ENCODE measurements around the gene CLASP1. TPM values are rescaled to one million over a fixed set of nuclear protein-coding genes. Genes with fewer than 3 reads are reported as not detected.
"Not testable (repeated sequence)": the region's sequence is repeated elsewhere in the genome, so short reads cannot be mapped to it uniquely, and the experiment has no call there.

The CLASP1 gene
- total RNA-seq (10 to 100 TPM; 63.4 to 69.5 TPM), total RNA-seq (110 to 144 reads per million in 2 donors)

GRCh38 chr2:121649149-121649595, at the start of gene CLASP1:
Gene CLASP1, minus strand, starts transcription at chr2:121649462. Its CDS starts 43,567 bp downstream, at chr2:121605895.
- peaks cover 8% of the 10 kb centered on the region for H3K36me3 Mint-ChIP-seq (ENCODE audit: low read depth)
- peak in 1 of 3 donors; percentile 92 for DNase-seq
- no peaks in the 10 kb centered on the region for H3K27me3 Mint-ChIP-seq
- H3K4me1 Mint-ChIP-seq, result peaks cover 46% of the 10 kb centered on the region
- H3K4me3 Mint-ChIP-seq, result peak within 1 kb of the TSS; percentile 98
- H3K9me3 ChIP-seq (ENCODE audit: control insufficient read depth, low read length, poor library complexity, severe bottlenecking), result no peaks in the 10 kb centered on the region
- peak; percentile 20 for ATAC-seq
- H3K27ac Mint-ChIP-seq, result peak within 1 kb of the TSS; percentile 100

- ATAC-seq, result no peak
- H3K36me3 Mint-ChIP-seq (ENCODE audit: low read depth), result peaks cover 2% of the 10 kb centered on the region
- H3K27ac Mint-ChIP-seq, result peak overlapping the region; percentile 99
- no peaks in the 10 kb centered on the region for H3K9me3 ChIP-seq (ENCODE audit: control insufficient read depth, low read length, poor library complexity, severe bottlenecking)
- H3K4me3 Mint-ChIP-seq, result peak overlapping the region; percentile 52
- H3K4me1 Mint-ChIP-seq, result peaks cover 28% of the 10 kb centered on the region
- DNase-seq, result no peak
- H3K27me3 Mint-ChIP-seq, result no peaks in the 10 kb centered on the region
These were observed 49.2 kb upstream of the CLASP1 start for GRCh38 chr2:121698318-121698930.

- Mint-ChIP-seq H3K4me1 (peaks cover 28% of the 10 kb centered on the region), H3K4me3 (no peak overlapping the region), H3K36me3 (ENCODE audit: low read depth) (peaks cover 2% of the 10 kb centered on the region), H3K27ac (peak overlapping the region; percentile 99), H3K27me3 (no peaks in the 10 kb centered on the region)
- no peaks in the 10 kb centered on the region for H3K9me3 ChIP-seq (ENCODE audit: control insufficient read depth, low read length, poor library complexity, severe bottlenecking)
- ATAC-seq (no peak), DNase-seq (no peak)
These were observed 47.9 kb upstream of the CLASP1 start for GRCh38 chr2:121697108-121697631.

GRCh38 chr2:121696410-121696930, 47.2 kb upstream of the CLASP1 start:
- H3K36me3 Mint-ChIP-seq (ENCODE audit: low read depth), result peaks cover 2% of the 10 kb centered on the region
- ATAC-seq, result no peak
- no peak overlapping the region for H3K4me3 Mint-ChIP-seq
- peaks cover 28% of the 10 kb centered on the region for H3K4me1 Mint-ChIP-seq
- no peak for DNase-seq
- peak overlapping the region; percentile 57 for H3K27ac Mint-ChIP-seq
- no peaks in the 10 kb centered on the region for H3K27me3 Mint-ChIP-seq
- H3K9me3 ChIP-seq (ENCODE audit: control insufficient read depth, low read length, poor library complexity, severe bottlenecking), result no peaks in the 10 kb centered on the region

- Mint-ChIP-seq H3K27ac (peak overlapping the region; percentile 57), H3K4me3 (no peak overlapping the region), H3K27me3 (no peaks in the 10 kb centered on the region), H3K4me1 (peaks cover 20% of the 10 kb centered on the region), H3K36me3 (ENCODE audit: low read depth) (peaks cover 2% of the 10 kb centered on the region)
- H3K9me3 ChIP-seq (ENCODE audit: control insufficient read depth, low read length, poor library complexity, severe bottlenecking), result no peaks in the 10 kb centered on the region
- ATAC-seq (no peak), DNase-seq (no peak)
These were observed 45.8 kb upstream of the CLASP1 start for GRCh38 chr2:121695171-121695451.

- DNase-seq (no peak), ATAC-seq (no peak)
- Mint-ChIP-seq H3K27ac (no peak overlapping the region), H3K27me3 (no peaks in the 10 kb centered on the region), H3K36me3 (ENCODE audit: low read depth) (peaks cover 2% of the 10 kb centered on the region), H3K4me3 (no peak overlapping the region), H3K4me1 (peaks cover 14% of the 10 kb centered on the region)
- no peaks in the 10 kb centered on the region for H3K9me3 ChIP-seq (ENCODE audit: control insufficient read depth, low read length, poor library complexity, severe bottlenecking)
These were observed 45.3 kb upstream of the CLASP1 start for GRCh38 chr2:121694398-121695170.

- H3K4me3 Mint-ChIP-seq; H3K4me1 Mint-ChIP-seq; DNase-seq; H3K36me3 Mint-ChIP-seq (ENCODE audit: low read depth); ATAC-seq; H3K27ac Mint-ChIP-seq; H3K27me3 Mint-ChIP-seq; H3K9me3 ChIP-seq (ENCODE audit: control insufficient read depth, low read length, poor library complexity, severe bottlenecking): not testable (repeated sequence)
These were observed 41.3 kb upstream of the CLASP1 start for GRCh38 chr2:121690572-121690971.

- no peaks in the 10 kb centered on the region for H3K9me3 ChIP-seq (ENCODE audit: control insufficient read depth, low read length, poor library complexity, severe bottlenecking)
- H3K4me1 Mint-ChIP-seq, result peaks cover 2% of the 10 kb centered on the region
- H3K27me3 Mint-ChIP-seq, result no peaks in the 10 kb centered on the region
- H3K27ac Mint-ChIP-seq, result no peak overlapping the region
- H3K4me3 Mint-ChIP-seq, result no peak overlapping the region
- ATAC-seq (no peak), DNase-seq (no peak)
- H3K36me3 Mint-ChIP-seq (ENCODE audit: low read depth), result no peaks in the 10 kb centered on the region
These were observed 40.8 kb upstream of the CLASP1 start for GRCh38 chr2:121690095-121690494.

- H3K9me3 ChIP-seq (ENCODE audit: control insufficient read depth, low read length, poor library complexity, severe bottlenecking), result no peaks in the 10 kb centered on the region
- H3K36me3 Mint-ChIP-seq (ENCODE audit: low read depth), result no peaks in the 10 kb centered on the region
- no peaks in the 10 kb centered on the region for H3K27me3 Mint-ChIP-seq
- H3K4me3 Mint-ChIP-seq, result no peak overlapping the region
- no peak overlapping the region for H3K27ac Mint-ChIP-seq
- DNase-seq (no peak), ATAC-seq (no peak)
- H3K4me1 Mint-ChIP-seq, result peaks cover 2% of the 10 kb centered on the region
These were observed 40.1 kb upstream of the CLASP1 start for GRCh38 chr2:121689356-121689755.

GRCh38 chr2:121688820-121689219, 39.6 kb upstream of the CLASP1 start:
- no peaks in the 10 kb centered on the region for H3K27me3 Mint-ChIP-seq
- H3K9me3 ChIP-seq (ENCODE audit: control insufficient read depth, low read length, poor library complexity, severe bottlenecking), result no peaks in the 10 kb centered on the region

GRCh38 chr2:121686902-121687301, 37.6 kb upstream of the CLASP1 start:
- Mint-ChIP-seq H3K4me1 (peaks cover 2% of the 10 kb centered on the region), H3K36me3 (ENCODE audit: low read depth) (no peaks in the 10 kb centered on the region), H3K27me3 (no peaks in the 10 kb centered on the region), H3K4me3 (no peak overlapping the region), H3K27ac (no peak overlapping the region)
- DNase-seq (no peak), ATAC-seq (no peak)
- peaks cover 3% of the 10 kb centered on the region for H3K9me3 ChIP-seq (ENCODE audit: control insufficient read depth, low read length, poor library complexity, severe bottlenecking)

More at GRCh38 chr2:121688820-121689219, 39.6 kb upstream of the CLASP1 start:
- H3K27ac Mint-ChIP-seq, result no peak overlapping the region
- H3K36me3 Mint-ChIP-seq (ENCODE audit: low read depth), result no peaks in the 10 kb centered on the region
- H3K4me3 Mint-ChIP-seq, result no peak overlapping the region
- peaks cover 2% of the 10 kb centered on the region for H3K4me1 Mint-ChIP-seq
- no peak for ATAC-seq
- DNase-seq, result no peak

GRCh38 chr2:121686218-121686617, 37.0 kb upstream of the CLASP1 start:
- ATAC-seq, result no peak
- peaks cover 3% of the 10 kb centered on the region for H3K9me3 ChIP-seq (ENCODE audit: control insufficient read depth, low read length, poor library complexity, severe bottlenecking)
- H3K27me3 Mint-ChIP-seq, result no peaks in the 10 kb centered on the region
- peak overlapping the region; percentile 25 for H3K4me3 Mint-ChIP-seq
- peaks cover 2% of the 10 kb centered on the region for H3K4me1 Mint-ChIP-seq
- H3K27ac Mint-ChIP-seq, result peak overlapping the region; percentile 19
- DNase-seq, result no peak
- H3K36me3 Mint-ChIP-seq (ENCODE audit: low read depth), result no peaks in the 10 kb centered on the region

- H3K9me3 ChIP-seq (ENCODE audit: control insufficient read depth, low read length, poor library complexity, severe bottlenecking), result peaks cover 3% of the 10 kb centered on the region
- Mint-ChIP-seq H3K4me3 (no peak overlapping the region), H3K27me3 (no peaks in the 10 kb centered on the region)
These were observed 33.4 kb upstream of the CLASP1 start for GRCh38 chr2:121682396-121683298.

More at GRCh38 chr2:121682396-121683298, 33.4 kb upstream of the CLASP1 start:
- Mint-ChIP-seq H3K36me3 (ENCODE audit: low read depth) (no peaks in the 10 kb centered on the region), H3K4me1 (peaks cover 2% of the 10 kb centered on the region), H3K27ac (no peak overlapping the region)
- no peak for ATAC-seq
- no peak for DNase-seq
